WTC11 (cell line): Measurements from ENCODE around the gene MBNL1. TPM values are rescaled to one million over a fixed set of nuclear protein-coding genes. Genes with fewer than 3 reads are reported as not detected.
"Not testable (repeated sequence)": the region's sequence is repeated elsewhere in the genome, so short reads cannot be mapped to it uniquely, and the experiment has no call there.

Experiments used
- ATAC-seq: fragments of 200-7000 bp; cut with Tn5 transposase; 2 replicates; pipeline ENCODE4 v1.10.0; 2021; ENCODE audit warnings: mild to moderate bottlenecking, moderate library complexity
- CTCF ChIA-PET: fragments of 300-600 bp; sonication (Branson Sonifier 250); formaldehyde crosslinking; loops from one replicate; lab custom pipeline; 2021; ENCODE audit warnings: antibody characterized with exemption; lab: Charles Lee
- POLR2A ChIA-PET: fragments of 350-600 bp; sonication (Branson Sonifier 250); formaldehyde crosslinking; loops from one replicate; lab custom pipeline; 2021; ENCODE audit warnings: antibody characterized with exemption; lab: Charles Lee
- DNase-seq: peaks from one replicate; pipeline ENCODE4 v3.0.0; 2021; ENCODE audit warnings: low spot score
- H3K27ac Mint-ChIP-seq: 2 replicates; pipeline ENCODE4 v1.8.0; 2021; ENCODE audit warnings: mixed read lengths
- H3K27me3 Mint-ChIP-seq: 2 replicates; pipeline ENCODE4 v1.8.0; 2021; ENCODE audit warnings: low read depth, mild to moderate bottlenecking, moderate library complexity, mixed read lengths
- H3K36me3 Mint-ChIP-seq: 2 replicates; pipeline ENCODE4 v1.8.0; 2021; ENCODE audit warnings: mixed read lengths
- H3K4me1 Mint-ChIP-seq: 2 replicates; pipeline ENCODE4 v1.8.0; 2022; ENCODE audit warnings: mixed read lengths
- H3K4me3 Mint-ChIP-seq: 2 replicates; pipeline ENCODE4 v1.8.0; 2021; ENCODE audit warnings: mild to moderate bottlenecking, moderate library complexity, mixed read lengths
- H3K9me3 Mint-ChIP-seq: 2 replicates; pipeline ENCODE4 v1.8.0; 2021; ENCODE audit warnings: mixed read lengths
- AR ChIP-seq: fragments of 250-450 bp; sonication (Bioruptor Pico); IDR thresholded peaks from 2 replicates; pipeline ENCODE4 v1.9.0; 2021; ENCODE audit warnings: mild to moderate bottlenecking
- CREB1 ChIP-seq: sonication (generic); formaldehyde crosslinking; IDR thresholded peaks from 2 replicates; pipeline ENCODE4 v1.8.0; 2023; ENCODE audit warnings: mild to moderate bottlenecking, missing genetic modification reagents
- E2F4 ChIP-seq: sonication (generic); formaldehyde crosslinking; IDR thresholded peaks from 2 replicates; pipeline ENCODE4 v1.8.1; 2022; ENCODE audit warnings: low read depth, mild to moderate bottlenecking, moderate library complexity, missing genetic modification reagents, borderline replicate concordance
- HMGXB4 ChIP-seq: sonication (generic); formaldehyde crosslinking; IDR thresholded peaks from 2 replicates; pipeline ENCODE4 v1.8.1; 2023; ENCODE audit warnings: mild to moderate bottlenecking, moderate library complexity, missing genetic modification reagents
- KAT7 ChIP-seq: sonication (generic); formaldehyde crosslinking; IDR thresholded peaks from 2 replicates; pipeline ENCODE4 v1.8.1; 2023; ENCODE audit warnings: missing genetic modification reagents, mild to moderate bottlenecking, borderline replicate concordance
- MYBL2 ChIP-seq: sonication (generic); formaldehyde crosslinking; IDR thresholded peaks from 2 replicates; pipeline ENCODE4 v1.8.1; 2023; ENCODE audit warnings: mild to moderate bottlenecking, moderate library complexity, missing genetic modification reagents
- SOX15 ChIP-seq: fragments of 250-450 bp; sonication (Bioruptor Pico); IDR thresholded peaks from 2 replicates; pipeline ENCODE4 v1.9.0; 2021; ENCODE audit warnings: mild to moderate bottlenecking
- SP1 ChIP-seq: sonication (generic); formaldehyde crosslinking; conservative IDR thresholded peaks from 2 replicates; pipeline ENCODE4 v1.8.1; 2022; ENCODE audit warnings: missing genetic modification reagents
- ZNF232 ChIP-seq: sonication (generic); formaldehyde crosslinking; IDR thresholded peaks from 2 replicates; pipeline ENCODE4 v1.8.0; 2022; ENCODE audit warnings: mild to moderate bottlenecking, missing genetic modification reagents
- ZNF416 ChIP-seq: fragments of 250-450 bp; sonication (Bioruptor Pico); IDR thresholded peaks from 2 replicates; pipeline ENCODE4 v1.9.0; 2021; ENCODE audit warnings: mild to moderate bottlenecking, inconsistent platforms
- total RNA-seq: library from RNA; stranded (reverse); gene quantifications from 3 replicates; pipeline ENCODE4 v1.2.3, GENCODE V29; 2021
- TF ChIP-seq, protein P1 (sequence below): sonication (generic); formaldehyde crosslinking; conservative IDR thresholded peaks from 2 replicates; pipeline ENCODE4 v1.8.1; 2023; ENCODE audit warnings: mild to moderate bottlenecking, low read depth, missing genetic modification reagents, moderate library complexity
- TF ChIP-seq, protein P2 (sequence below): fragments of 250-450 bp; sonication (Bioruptor Pico); IDR thresholded peaks from 2 replicates; pipeline ENCODE4 v1.8.0; 2021; ENCODE audit warnings: mild to moderate bottlenecking
- TF ChIP-seq, protein P3 (sequence below): sonication (generic); formaldehyde crosslinking; IDR thresholded peaks from 2 replicates; pipeline ENCODE4 v1.8.1; 2023; ENCODE audit warnings: mild to moderate bottlenecking, missing genetic modification reagents, moderate library complexity

MBNL1 gene
- total RNA-seq, 1 experiment from 2014 or later, result 20.4 TPM

GRCh38 chr3:152396867-152397266 lies 128.1 kb downstream of the MBNL1 start (continued):
- TF ChIP-seq SP1 (no peak), AR (no peak), KAT7 (CRISPR knock-in tag) (no peak), ZNF416 (CRISPR knock-in tag) (no peak), HMGXB4 (CRISPR knock-in tag) (no peak), E2F4 (CRISPR knock-in tag) (no peak), MYBL2 (CRISPR knock-in tag) (no peak)
- TF ChIP-seq, protein P1, sequence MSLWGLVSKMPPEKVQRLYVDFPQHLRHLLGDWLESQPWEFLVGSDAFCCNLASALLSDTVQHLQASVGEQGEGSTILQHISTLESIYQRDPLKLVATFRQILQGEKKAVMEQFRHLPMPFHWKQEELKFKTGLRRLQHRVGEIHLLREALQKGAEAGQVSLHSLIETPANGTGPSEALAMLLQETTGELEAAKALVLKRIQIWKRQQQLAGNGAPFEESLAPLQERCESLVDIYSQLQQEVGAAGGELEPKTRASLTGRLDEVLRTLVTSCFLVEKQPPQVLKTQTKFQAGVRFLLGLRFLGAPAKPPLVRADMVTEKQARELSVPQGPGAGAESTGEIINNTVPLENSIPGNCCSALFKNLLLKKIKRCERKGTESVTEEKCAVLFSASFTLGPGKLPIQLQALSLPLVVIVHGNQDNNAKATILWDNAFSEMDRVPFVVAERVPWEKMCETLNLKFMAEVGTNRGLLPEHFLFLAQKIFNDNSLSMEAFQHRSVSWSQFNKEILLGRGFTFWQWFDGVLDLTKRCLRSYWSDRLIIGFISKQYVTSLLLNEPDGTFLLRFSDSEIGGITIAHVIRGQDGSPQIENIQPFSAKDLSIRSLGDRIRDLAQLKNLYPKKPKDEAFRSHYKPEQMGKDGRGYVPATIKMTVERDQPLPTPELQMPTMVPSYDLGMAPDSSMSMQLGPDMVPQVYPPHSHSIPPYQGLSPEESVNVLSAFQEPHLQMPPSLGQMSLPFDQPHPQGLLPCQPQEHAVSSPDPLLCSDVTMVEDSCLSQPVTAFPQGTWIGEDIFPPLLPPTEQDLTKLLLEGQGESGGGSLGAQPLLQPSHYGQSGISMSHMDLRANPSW (CRISPR knock-in tag), result no peak
- TF ChIP-seq, protein P2, sequence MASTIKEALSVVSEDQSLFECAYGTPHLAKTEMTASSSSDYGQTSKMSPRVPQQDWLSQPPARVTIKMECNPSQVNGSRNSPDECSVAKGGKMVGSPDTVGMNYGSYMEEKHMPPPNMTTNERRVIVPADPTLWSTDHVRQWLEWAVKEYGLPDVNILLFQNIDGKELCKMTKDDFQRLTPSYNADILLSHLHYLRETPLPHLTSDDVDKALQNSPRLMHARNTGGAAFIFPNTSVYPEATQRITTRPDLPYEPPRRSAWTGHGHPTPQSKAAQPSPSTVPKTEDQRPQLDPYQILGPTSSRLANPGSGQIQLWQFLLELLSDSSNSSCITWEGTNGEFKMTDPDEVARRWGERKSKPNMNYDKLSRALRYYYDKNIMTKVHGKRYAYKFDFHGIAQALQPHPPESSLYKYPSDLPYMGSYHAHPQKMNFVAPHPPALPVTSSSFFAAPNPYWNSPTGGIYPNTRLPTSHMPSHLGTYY (CRISPR knock-in tag), result no peak

- H3K27ac Mint-ChIP-seq, H3K36me3 Mint-ChIP-seq, H3K9me3 Mint-ChIP-seq, POLR2A ChIA-PET, H3K27me3 Mint-ChIP-seq, H3K4me3 Mint-ChIP-seq, ATAC-seq, CTCF ChIA-PET, DNase-seq: not testable (repeated sequence)
- peaks cover 35% of the 10 kb centered on the region for H3K4me1 Mint-ChIP-seq
These were observed 128.6 kb downstream of the MBNL1 start for GRCh38 chr3:152397348-152397747.

DNA sequence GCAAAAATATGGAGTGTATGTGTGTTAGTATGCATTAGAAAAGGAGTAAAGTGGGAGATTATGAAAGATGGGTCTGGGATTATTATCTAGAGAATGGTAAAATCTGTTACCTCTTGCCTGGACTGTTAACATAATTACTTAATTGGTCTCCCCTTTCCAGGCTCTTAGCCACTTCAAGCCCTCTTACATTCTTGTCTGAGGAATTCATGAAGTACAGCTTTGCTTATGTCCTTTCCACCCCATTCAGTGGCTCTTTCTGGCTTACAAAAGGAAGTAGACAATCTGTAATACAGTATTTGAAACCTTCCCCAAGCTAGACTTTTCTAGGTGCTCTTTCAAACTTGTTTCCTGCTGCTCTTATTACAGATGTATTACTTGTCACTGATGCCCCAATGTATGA lies 129.8 kb downstream of the MBNL1 start:
- H3K4me3 Mint-ChIP-seq, result no peak overlapping the region
- H3K9me3 Mint-ChIP-seq, result peaks cover 6% of the 10 kb centered on the region
- H3K4me1 Mint-ChIP-seq, result peaks cover 35% of the 10 kb centered on the region
- ChIA-PET POLR2A (no interaction called here), CTCF (no interaction called here)
- DNase-seq (no peak), ATAC-seq (no peak)
- H3K27ac Mint-ChIP-seq, result no peak overlapping the region
- H3K27me3 Mint-ChIP-seq, result no peaks in the 10 kb centered on the region
- TF ChIP-seq ZNF232 (no peak), SOX15 (CRISPR knock-in tag) (no peak), CREB1 (CRISPR knock-in tag) (no peak)
- TF ChIP-seq, protein P3, sequence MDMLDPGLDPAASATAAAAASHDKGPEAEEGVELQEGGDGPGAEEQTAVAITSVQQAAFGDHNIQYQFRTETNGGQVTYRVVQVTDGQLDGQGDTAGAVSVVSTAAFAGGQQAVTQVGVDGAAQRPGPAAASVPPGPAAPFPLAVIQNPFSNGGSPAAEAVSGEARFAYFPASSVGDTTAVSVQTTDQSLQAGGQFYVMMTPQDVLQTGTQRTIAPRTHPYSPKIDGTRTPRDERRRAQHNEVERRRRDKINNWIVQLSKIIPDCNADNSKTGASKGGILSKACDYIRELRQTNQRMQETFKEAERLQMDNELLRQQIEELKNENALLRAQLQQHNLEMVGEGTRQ (CRISPR knock-in tag), result no peak
- H3K36me3 Mint-ChIP-seq, result peaks cover 4% of the 10 kb centered on the region; the same call in 1 of the 2 replicates
